H1 (cell line): ENCODE measurements around the gene RALY. TPM values are rescaled to one million over a fixed set of nuclear protein-coding genes. Genes with fewer than 3 reads are reported as not detected.

Experiments
- CTCF ChIA-PET: fragments of 300-600 bp; sonication (Branson Sonifier 250); formaldehyde crosslinking; loops from one replicate; lab custom pipeline; 2021; ENCODE audit not compliant: partially characterized antibody; lab: Charles Lee
- POLR2A ChIA-PET: fragments of 300-600 bp; sonication (Branson Sonifier 250); formaldehyde crosslinking; loops from one replicate; lab custom pipeline; 2021; ENCODE audit warnings: inconsistent platforms; ENCODE audit not compliant: partially characterized antibody; lab: Charles Lee
- DNase-seq, 2 experiments: peaks; one replicate each; pipeline versions ENCODE4 v3.0.0 to v3.0.0-alpha.2; 2010 to 2022; ENCODE audit warnings: low spot score in 2 of 2, low read depth in 1 of 2, mixed read lengths in 1 of 2
- FAIRE-seq: peaks from 2 replicates; lab custom pipeline; 2011; peaks lifted over from hg19 to GRCh38; lab: Jason Lieb, UNC
- H2AFZ ChIP-seq: 2 replicates; pipeline ENCODE4 v1.8.1; 2012; ENCODE audit warnings: low read length, inconsistent platforms
- H2AK5ac ChIP-seq: 2 replicates; pipeline ENCODE4 v1.6.1; 2013; ENCODE audit warnings: low read depth, low read length
- H2BK120ac ChIP-seq: replicated peaks from 2 replicates; pipeline ENCODE3; 2013; ENCODE audit warnings: low read depth, low read length, inconsistent platforms
- H2BK12ac ChIP-seq: 2 replicates; pipeline ENCODE4 v1.6.1; 2013; ENCODE audit warnings: low read depth, low read length
- H2BK15ac ChIP-seq: 2 replicates; pipeline ENCODE4 v1.6.1; 2013; ENCODE audit warnings: low read length
- H2BK20ac ChIP-seq: 2 replicates; pipeline ENCODE4 v1.6.1; 2013; ENCODE audit warnings: low read length
- H2BK5ac ChIP-seq: 2 replicates; pipeline ENCODE4 v1.6.1; 2013; ENCODE audit warnings: low read depth, low read length
- H3K14ac ChIP-seq: 2 replicates; pipeline ENCODE4 v1.6.1; 2013; ENCODE audit warnings: inconsistent platforms; ENCODE audit not compliant: insufficient read length
- H3K18ac ChIP-seq: 2 replicates; pipeline ENCODE4 v1.6.1; 2013; ENCODE audit warnings: low read length; ENCODE audit errors: extremely low read depth
- H3K23ac ChIP-seq: 2 replicates; pipeline ENCODE4 v1.6.1; 2013; ENCODE audit warnings: inconsistent platforms; ENCODE audit not compliant: insufficient read length
- H3K23me2 ChIP-seq: 2 replicates; pipeline ENCODE4 v1.6.1; 2013; ENCODE audit warnings: low read depth, low read length
- H3K27ac ChIP-seq: 2 replicates; pipeline ENCODE4 v1.6.1; 2011; ENCODE audit warnings: low read depth, low read length, inconsistent platforms
- H3K27me3 ChIP-seq, 4 experiments: replicated peaks in 1 of 4; 1 replicate in 1 of 4; 2 replicates in 3 of 4; pipeline versions ENCODE4 v1.6.1 to v1.8.1; 2011 to 2013; ENCODE audit warnings: low read length in 3 of 4, mild to moderate bottlenecking in 3 of 4, inconsistent platforms in 2 of 4, mixed read lengths in 2 of 4, moderate library complexity in 1 of 4; ENCODE audit not compliant: control insufficient read depth in 3 of 4, insufficient read depth in 3 of 4; ENCODE audit errors: extremely low read depth in 1 of 4
- H3K36me3 ChIP-seq, 4 experiments: 2 replicates each; pipeline versions ENCODE4 v1.6.1 to v1.8.1; 2011 to 2013; ENCODE audit warnings: mild to moderate bottlenecking in 4 of 4, low read length in 3 of 4, moderate library complexity in 2 of 4, control low read depth in 1 of 4, inconsistent platforms in 1 of 4; ENCODE audit not compliant: insufficient read depth in 4 of 4, control insufficient read depth in 2 of 4
- H3K4ac ChIP-seq: replicated peaks from 2 replicates; pipeline ENCODE3; 2013; ENCODE audit warnings: low read length, low read depth, mixed read lengths, inconsistent platforms; ENCODE audit not compliant: insufficient read length
- H3K4me1 ChIP-seq, 4 experiments: replicated peaks in 1 of 4; 1 replicate in 1 of 4; 2 replicates in 3 of 4; pipeline versions ENCODE4 v1.6.1 to v1.8.1; 2011 to 2013; ENCODE audit warnings: low read length in 3 of 4, inconsistent platforms in 2 of 4, mixed read lengths in 1 of 4; ENCODE audit not compliant: insufficient read depth in 4 of 4, control insufficient read depth in 3 of 4
- H3K4me2 ChIP-seq, 2 experiments: 2 replicates each; pipeline versions ENCODE4 v1.6.1 to v1.8.1; 2011 to 2013; ENCODE audit warnings: low read depth in 2 of 2, low read length in 2 of 2, control low read depth in 1 of 2, inconsistent platforms in 1 of 2, mild to moderate bottlenecking in 1 of 2; ENCODE audit not compliant: insufficient read depth in 1 of 2
- H3K4me3 ChIP-seq, 4 experiments: fragments of 200-600, 300-600 bp in 1 of 4; sonication (generic), shearing (Covaris generic), sonication (Bioruptor Twin) in 1 of 4; 2 replicates each; pipeline versions ENCODE4 v1.5.1 to v1.8.1; 2011 to 2016; ENCODE audit warnings: low read length in 4 of 4, low read depth in 3 of 4, control low read depth in 2 of 4, inconsistent platforms in 2 of 4, mild to moderate bottlenecking in 2 of 4, mixed read lengths in 1 of 4, moderate library complexity in 1 of 4; ENCODE audit not compliant: insufficient read depth in 2 of 4; ENCODE audit errors: extremely low read depth in 1 of 4
- H3K56ac ChIP-seq: replicated peaks from 2 replicates; pipeline ENCODE3; 2013; ENCODE audit warnings: low read depth, mild to moderate bottlenecking, mixed read lengths, low read length, inconsistent platforms; ENCODE audit not compliant: insufficient read length
- H3K79me1 ChIP-seq: 2 replicates; pipeline ENCODE4 v1.6.1; 2013; ENCODE audit warnings: low read depth, low read length, control low read depth
- H3K79me2 ChIP-seq, 2 experiments: 2 replicates each; pipeline versions ENCODE4 v1.6.1 to v1.8.1; 2012 to 2013; ENCODE audit warnings: low read length in 2 of 2, mild to moderate bottlenecking in 2 of 2, inconsistent platforms in 1 of 2; ENCODE audit not compliant: insufficient read depth in 2 of 2, control insufficient read depth in 1 of 2
- H3K9ac ChIP-seq, 4 experiments: replicated peaks in 1 of 4; 1 replicate in 1 of 4; 2 replicates in 3 of 4; pipeline versions ENCODE4 v1.6.1 to v1.8.1; 2011 to 2013; ENCODE audit warnings: low read depth in 3 of 4, low read length in 3 of 4, control low read depth in 2 of 4, mild to moderate bottlenecking in 2 of 4, moderate library complexity in 2 of 4, inconsistent platforms in 1 of 4; ENCODE audit errors: extremely low read depth in 1 of 4
- H3K9me3 ChIP-seq, 2 experiments: 2 replicates each; pipeline versions ENCODE4 v1.6.1 to v1.8.1; 2012 to 2013; ENCODE audit warnings: mild to moderate bottlenecking in 2 of 2, moderate library complexity in 2 of 2, control low read depth in 1 of 2, inconsistent platforms in 1 of 2, low read depth in 1 of 2, low read length in 1 of 2, mixed read lengths in 1 of 2; ENCODE audit not compliant: insufficient read depth in 2 of 2
- H4K20me1 ChIP-seq, 2 experiments: replicated peaks in 1 of 2; 2 replicates each; pipeline versions ENCODE3 to v1.8.1; 2011 to 2013; ENCODE audit warnings: inconsistent platforms in 2 of 2, low read length in 2 of 2, mild to moderate bottlenecking in 1 of 2; ENCODE audit not compliant: insufficient read depth in 2 of 2, control insufficient read depth in 1 of 2
- H4K5ac ChIP-seq: 2 replicates; pipeline ENCODE4 v1.6.1; 2013; ENCODE audit warnings: low read length, low read depth, mixed read lengths, inconsistent platforms; ENCODE audit not compliant: insufficient read length
- H4K8ac ChIP-seq: 2 replicates; pipeline ENCODE4 v1.8.0; 2013; ENCODE audit warnings: mild to moderate bottlenecking, moderate library complexity, low read length, inconsistent platforms; ENCODE audit not compliant: insufficient read depth; ENCODE audit errors: extremely low read depth
- H4K91ac ChIP-seq: replicated peaks from 2 replicates; pipeline ENCODE3; 2013; ENCODE audit warnings: low read length, mixed read lengths, inconsistent platforms; ENCODE audit not compliant: insufficient read length
- CTCF ChIP-seq, 3 experiments: IDR thresholded peaks; 1 replicate in 2 of 3; 2 replicates in 1 of 3; pipeline versions ENCODE4 v1.5.1 to v1.6.1; 2011; ENCODE audit warnings: low read length in 3 of 3, mild to moderate bottlenecking in 3 of 3, inconsistent platforms in 2 of 3, low read depth in 1 of 3, moderate library complexity in 1 of 3; ENCODE audit not compliant: insufficient read depth in 1 of 3; ENCODE audit errors: control extremely low read depth in 1 of 3
- PHF8 ChIP-seq: fragments of 200-600 bp; sonication (generic); conservative IDR thresholded peaks from 2 replicates; pipeline ENCODE4 v1.7.1; 2012; ENCODE audit warnings: low read depth, mild to moderate bottlenecking, inconsistent platforms, low read length, moderate library complexity
- POLR2A ChIP-seq, 2 experiments: IDR thresholded peaks; 1 replicate in 1 of 2; 2 replicates in 1 of 2; pipeline ENCODE4 v1.6.1; 2011; ENCODE audit warnings: low read depth in 2 of 2, low read length in 2 of 2, mild to moderate bottlenecking in 2 of 2; ENCODE audit errors: control extremely low read depth in 1 of 2
- RAD21 ChIP-seq, 2 experiments: IDR thresholded peaks in 1 of 2; conservative IDR thresholded peaks in 1 of 2; 2 replicates each; pipeline ENCODE4 v1.6.1; 2011; ENCODE audit warnings: low read depth in 2 of 2, low read length in 2 of 2, improper control_type of control experiment in 1 of 2, inconsistent platforms in 1 of 2, mild to moderate bottlenecking in 1 of 2, moderate library complexity in 1 of 2
- SIN3A ChIP-seq, 2 experiments: IDR thresholded peaks in 1 of 2; conservative IDR thresholded peaks in 1 of 2; 2 replicates each; pipeline ENCODE4 v1.6.1; 2011 to 2012; ENCODE audit warnings: low read length in 2 of 2, improper control_type of control experiment in 1 of 2, low read depth in 1 of 2, mild to moderate bottlenecking in 1 of 2
- SIX5 ChIP-seq: IDR thresholded peaks from 2 replicates; pipeline ENCODE4 v1.6.1; 2011; ENCODE audit warnings: mild to moderate bottlenecking, low read depth, low read length
- WGBS, 2 experiments: shearing (Covaris generic) in 1 of 2; methylation state at CpG; one replicate each; pipeline versions ENCODE4 v1.1.6 to v1.1.7; 2013 to 2015; ENCODE audit warnings: low lambda C conversion rate in 2 of 2, mixed read lengths in 2 of 2, inconsistent platforms in 1 of 2, low coverage in 1 of 2, missing lambda C conversion rate in 1 of 2; ENCODE audit not compliant: insufficient replicate concordance in 2 of 2, insufficient coverage in 1 of 2, insufficient read length in 1 of 2; ENCODE audit errors: extremely low coverage in 1 of 2, missing lambda C conversion rate in 1 of 2; 5-methylcytosine and 5-hydroxymethylcytosine counted together
- polyA plus RNA-seq, 7 experiments: library from polyadenylated mRNA; depleted of rRNA in 3 of 7; stranded (reverse) in 5 of 7; unstranded in 2 of 7; fragments of >200 nt in 5 of 7; fragments of 200-250 nt in 2 of 7; gene quantifications; 1 replicate in 5 of 7; 2 replicates in 1 of 7; 4 replicates in 1 of 7; pipeline versions ENCODE4 v1.2.1 to v1.2.3, GENCODE V29; 2011 to 2013; ENCODE audit warnings: missing spikeins in 2 of 7, mixed read lengths in 2 of 7
- total RNA-seq: library from RNA; stranded (reverse); fragmentation: NEBNext Ultra II Directional; extraction: Animal tissue kit (Norgen Biotek cat#: 25700); gene quantifications from 2 replicates; pipeline ENCODE4 v1.2.1, GENCODE V29; 2021

The RALY gene
- total and polyA plus RNA-seq, 2 of the 8 experiments (the other 6 are each of a cell fraction or from before 2014, with no cell fraction given), result 133 to 148 TPM

- Histone ChIP-seq H2BK120ac (no peak overlapping the region), H2BK20ac (no peak overlapping the region)
- TF ChIP-seq CTCF (IDR thresholded peaks at IDR 0.05; ENCODE audit: control extremely low read depth in 1 of 3, insufficient read depth in 1 of 3, low read depth in 1 of 3, low read length in 3 of 3) (peak; percentile 57 to 94 (median 89)), RAD21 (IDR thresholded peaks at IDR 0.05 in 1 of 2, conservative IDR thresholded peaks at IDR 0.05 in 1 of 2; ENCODE audit: low read depth in 2 of 2, low read length in 2 of 2) (peak; percentile 96 to 98), SIN3A (conservative IDR thresholded peaks at IDR 0.05 in 1 of 2, IDR thresholded peaks at IDR 0.05 in 1 of 2; ENCODE audit: low read depth in 1 of 2, low read length in 2 of 2) (peak; percentile 42 to 57; a peak in 2 of 4 replicates), PHF8 (no peak), SIX5 (no peak), POLR2A (IDR thresholded peaks at IDR 0.05; ENCODE audit: control extremely low read depth in 1 of 2, low read depth in 2 of 2, low read length in 2 of 2) (no peak)
- TF ChIP-seq, all 59 proteins: peak for 3
- Histone ChIP-seq H2BK15ac (no peak overlapping the region), H4K20me1 (peaks cover 8 to 21% of the 10 kb centered on the region in 2 experiments), H4K5ac (no peak overlapping the region), H2AK5ac (no peak overlapping the region), H3K9ac (no peak overlapping the region), H2AFZ (no peak overlapping the region), H3K56ac (no peak overlapping the region), H3K79me1 (no peaks in the 10 kb centered on the region; the same call in 1 of the 2 replicates), H3K23ac (no peak overlapping the region), H3K36me3 (peaks cover 0 to 5% (median 0%) of the 10 kb centered on the region in 4 experiments; a peak in 2 of 8 replicates), H3K4me3 (no peak overlapping the region), H3K4me1 (peaks cover 0 to 9% (median 5%) of the 10 kb centered on the region in 4 experiments; a peak in 5 of 7 replicates), H2BK5ac (no peak overlapping the region), H3K18ac (no peak overlapping the region), H3K14ac (no peak overlapping the region), H2BK12ac (no peak overlapping the region), H3K79me2 (peaks cover 0 to 23% of the 10 kb centered on the region in 2 experiments; a peak in 2 of 4 replicates), H3K23me2 (no peaks in the 10 kb centered on the region; the same call in 1 of the 2 replicates), H3K27ac (no peak overlapping the region), H4K8ac (no peak overlapping the region), H4K91ac (no peak overlapping the region), H3K4me2 (no peak overlapping the region), H3K4ac (no peak overlapping the region), H3K9me3 (no peaks in the 10 kb centered on the region), H3K27me3 (no peaks in the 10 kb centered on the region)
- ChIA-PET CTCF (interaction anchor here (0.6 to 4.6 kb wide), 53 partner anchors 9 to 471 kb away, joined by 3 to 78 read pairs (median 5); partner anchors contain the start of gene CHMP4B), POLR2A (interaction anchor here (0.7 to 2.7 kb wide), 3 partner anchors 42 to 89 kb away, joined by 3 to 14 read pairs (median 8); partner anchors contain the start of genes EIF2S2 and RALY)
- DNase-seq (peak; percentile 53 to 79), FAIRE-seq (peak; percentile 88)
- 51% methylated on average over 7 of the region's 7 CpGs; no CpG with 5 or more reads in 1 of the 2 experiments for WGBS, 2 experiments
Observed at GRCh38 chr20:34069341-34070078, 75.8 kb downstream of the RALY start.
